Prostate gland (tissue), 2 donors: Measurements from ENCODE around the gene NFKB1.

Experiments used
- POLR2A ChIP-seq: fragments of 450-650 bp; IDR thresholded peaks from one replicate; pipeline ENCODE4 v1.6.1; 2016; ENCODE audit warnings: antibody characterized with exemption, mild to moderate bottlenecking
- POLR2AphosphoS5 ChIP-seq: sonication (generic); formaldehyde crosslinking; IDR thresholded peaks from one replicate; pipeline ENCODE4 v1.6.1; 2017; ENCODE audit warnings: antibody characterized with exemption
- TF ChIP-seq, protein P1 (sequence below), 4 experiments: fragments of 200-600 bp in 2 of 4; fragments of 450-650 bp in 2 of 4; sonication (generic) in 2 of 4; IDR thresholded peaks; 1 replicate in 3 of 4; 2 replicates in 1 of 4; pipeline ENCODE4 v1.5.1; 2016 to 2019; ENCODE audit warnings: antibody characterized with exemption in 4 of 4, mild to moderate bottlenecking in 2 of 4, moderate library complexity in 2 of 4

DNA sequence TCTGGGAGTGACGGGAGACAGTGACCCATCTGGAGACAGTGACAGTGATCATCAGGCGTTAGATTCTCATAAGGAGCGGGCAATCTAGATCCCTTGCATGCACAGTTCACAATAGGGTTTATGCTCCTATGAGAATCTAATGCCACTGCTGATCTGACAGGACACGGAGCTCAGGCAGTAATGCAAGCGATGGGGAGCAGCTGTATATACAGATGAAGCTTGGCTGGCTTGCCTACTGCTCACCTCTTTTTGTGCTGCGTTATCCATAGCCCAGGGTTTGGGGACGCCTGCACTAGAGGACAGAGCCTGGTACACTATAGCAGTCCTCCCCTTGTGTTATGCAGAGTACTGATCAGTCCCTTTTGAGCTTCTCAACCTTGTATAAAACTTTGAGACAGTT lies 23.5 kb downstream of the NFKB1 start:
- TF ChIP-seq POLR2AphosphoS5 (no peak), POLR2A (no peak)
- TF ChIP-seq, protein P1, sequence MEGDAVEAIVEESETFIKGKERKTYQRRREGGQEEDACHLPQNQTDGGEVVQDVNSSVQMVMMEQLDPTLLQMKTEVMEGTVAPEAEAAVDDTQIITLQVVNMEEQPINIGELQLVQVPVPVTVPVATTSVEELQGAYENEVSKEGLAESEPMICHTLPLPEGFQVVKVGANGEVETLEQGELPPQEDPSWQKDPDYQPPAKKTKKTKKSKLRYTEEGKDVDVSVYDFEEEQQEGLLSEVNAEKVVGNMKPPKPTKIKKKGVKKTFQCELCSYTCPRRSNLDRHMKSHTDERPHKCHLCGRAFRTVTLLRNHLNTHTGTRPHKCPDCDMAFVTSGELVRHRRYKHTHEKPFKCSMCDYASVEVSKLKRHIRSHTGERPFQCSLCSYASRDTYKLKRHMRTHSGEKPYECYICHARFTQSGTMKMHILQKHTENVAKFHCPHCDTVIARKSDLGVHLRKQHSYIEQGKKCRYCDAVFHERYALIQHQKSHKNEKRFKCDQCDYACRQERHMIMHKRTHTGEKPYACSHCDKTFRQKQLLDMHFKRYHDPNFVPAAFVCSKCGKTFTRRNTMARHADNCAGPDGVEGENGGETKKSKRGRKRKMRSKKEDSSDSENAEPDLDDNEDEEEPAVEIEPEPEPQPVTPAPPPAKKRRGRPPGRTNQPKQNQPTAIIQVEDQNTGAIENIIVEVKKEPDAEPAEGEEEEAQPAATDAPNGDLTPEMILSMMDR (IDR thresholded peaks at IDR 0.05): no peak
